Measurements from ENCODE around the gene LPA.

The LPA gene

GRCh38 chr6:160500639-160501038 is 163.4 kb downstream of the LPA start:
- Histone ChIP-seq H3K36me3 (ENCODE audit: control insufficient read depth in 1 of 2, insufficient read depth in 2 of 2, low read length in 2 of 2) (no peaks in the 10 kb centered on the region), H3K4me1 (ENCODE audit: control insufficient read depth in 1 of 2, insufficient read depth in 2 of 2, low read length in 2 of 2) (no peaks in the 10 kb centered on the region), H3K9me3 (ENCODE audit: control insufficient read depth in 1 of 2, low read length in 2 of 2) (peaks cover 5 to 11% of the 10 kb centered on the region in 2 donors), H3K27ac (ENCODE audit: low read depth, low read length) (no peak overlapping the region), H3K4me3 (ENCODE audit: low read depth in 1 of 2, low read length in 2 of 2) (no peak overlapping the region), H3K27me3 (ENCODE audit: control insufficient read depth in 1 of 2, insufficient read depth in 2 of 2, low read length in 2 of 2) (no peaks in the 10 kb centered on the region), H3K9ac (ENCODE audit: low read depth in 1 of 2, low read length in 2 of 2) (no peak overlapping the region)

GRCh38 chr6:160494576-160494975 is 169.5 kb downstream of the LPA start:
- no peak overlapping the region for H3K4me3 ChIP-seq (ENCODE audit: low read depth in 1 of 2, low read length in 2 of 2)

GRCh38 chr6:160489091-160489490 is 175.0 kb downstream of the LPA start:
- no peaks in the 10 kb centered on the region for H3K9me3 ChIP-seq (ENCODE audit: control insufficient read depth in 1 of 2, low read length in 2 of 2)
- no peaks in the 10 kb centered on the region for H3K36me3 ChIP-seq (ENCODE audit: control insufficient read depth in 1 of 2, insufficient read depth in 2 of 2, low read length in 2 of 2)
- H3K27me3 ChIP-seq (ENCODE audit: control insufficient read depth in 1 of 2, insufficient read depth in 2 of 2, low read length in 2 of 2): no peaks in the 10 kb centered on the region
- H3K4me3 ChIP-seq (ENCODE audit: low read depth in 1 of 2, low read length in 2 of 2): no peak overlapping the region
- no peaks in the 10 kb centered on the region for H3K4me1 ChIP-seq (ENCODE audit: control insufficient read depth in 1 of 2, insufficient read depth in 2 of 2, low read length in 2 of 2)
- no peak overlapping the region for H3K27ac ChIP-seq (ENCODE audit: low read depth, low read length)
- H3K9ac ChIP-seq (ENCODE audit: low read depth in 1 of 2, low read length in 2 of 2): no peak overlapping the region

More at GRCh38 chr6:160494576-160494975, 169.5 kb downstream of the LPA start:
- Histone ChIP-seq H3K9ac (ENCODE audit: low read depth in 1 of 2, low read length in 2 of 2) (no peak overlapping the region), H3K27ac (ENCODE audit: low read depth, low read length) (no peak overlapping the region), H3K4me1 (ENCODE audit: control insufficient read depth in 1 of 2, insufficient read depth in 2 of 2, low read length in 2 of 2) (no peaks in the 10 kb centered on the region), H3K9me3 (ENCODE audit: control insufficient read depth in 1 of 2, low read length in 2 of 2) (no peaks in the 10 kb centered on the region), H3K36me3 (ENCODE audit: control insufficient read depth in 1 of 2, insufficient read depth in 2 of 2, low read length in 2 of 2) (no peaks in the 10 kb centered on the region), H3K27me3 (ENCODE audit: control insufficient read depth in 1 of 2, insufficient read depth in 2 of 2, low read length in 2 of 2) (no peaks in the 10 kb centered on the region)

GRCh38 chr6:160487116-160487515 is 177.0 kb downstream of the LPA start:
- no peaks in the 10 kb centered on the region for H3K36me3 ChIP-seq (ENCODE audit: control insufficient read depth in 1 of 2, insufficient read depth in 2 of 2, low read length in 2 of 2)
- H3K9ac ChIP-seq (ENCODE audit: low read depth in 1 of 2, low read length in 2 of 2): no peak overlapping the region
- H3K27me3 ChIP-seq (ENCODE audit: control insufficient read depth in 1 of 2, insufficient read depth in 2 of 2, low read length in 2 of 2): no peaks in the 10 kb centered on the region
- no peaks in the 10 kb centered on the region for H3K4me1 ChIP-seq (ENCODE audit: control insufficient read depth in 1 of 2, insufficient read depth in 2 of 2, low read length in 2 of 2)
- H3K4me3 ChIP-seq (ENCODE audit: low read depth in 1 of 2, low read length in 2 of 2): no peak overlapping the region
- no peak overlapping the region for H3K27ac ChIP-seq (ENCODE audit: low read depth, low read length)
- no peaks in the 10 kb centered on the region for H3K9me3 ChIP-seq (ENCODE audit: control insufficient read depth in 1 of 2, low read length in 2 of 2)

Measured in duodenal mucosa (tissue), 2 donors.